NCI-H2081 (cell line): ENCODE results near the gene TBCE.
A peak's percentile ranks its signal among the peaks of the same experiment; 100 is the strongest.

Experiments
- DNase-seq, 2 experiments: peaks; one replicate each; lab custom pipeline; 2025; lab: John Stamatoyannopoulos, UW

Gene TBCE

GRCh38 chr1:235410467-235410866, 43.2 kb downstream of the TBCE start:
- no peak for DNase-seq

DNA sequence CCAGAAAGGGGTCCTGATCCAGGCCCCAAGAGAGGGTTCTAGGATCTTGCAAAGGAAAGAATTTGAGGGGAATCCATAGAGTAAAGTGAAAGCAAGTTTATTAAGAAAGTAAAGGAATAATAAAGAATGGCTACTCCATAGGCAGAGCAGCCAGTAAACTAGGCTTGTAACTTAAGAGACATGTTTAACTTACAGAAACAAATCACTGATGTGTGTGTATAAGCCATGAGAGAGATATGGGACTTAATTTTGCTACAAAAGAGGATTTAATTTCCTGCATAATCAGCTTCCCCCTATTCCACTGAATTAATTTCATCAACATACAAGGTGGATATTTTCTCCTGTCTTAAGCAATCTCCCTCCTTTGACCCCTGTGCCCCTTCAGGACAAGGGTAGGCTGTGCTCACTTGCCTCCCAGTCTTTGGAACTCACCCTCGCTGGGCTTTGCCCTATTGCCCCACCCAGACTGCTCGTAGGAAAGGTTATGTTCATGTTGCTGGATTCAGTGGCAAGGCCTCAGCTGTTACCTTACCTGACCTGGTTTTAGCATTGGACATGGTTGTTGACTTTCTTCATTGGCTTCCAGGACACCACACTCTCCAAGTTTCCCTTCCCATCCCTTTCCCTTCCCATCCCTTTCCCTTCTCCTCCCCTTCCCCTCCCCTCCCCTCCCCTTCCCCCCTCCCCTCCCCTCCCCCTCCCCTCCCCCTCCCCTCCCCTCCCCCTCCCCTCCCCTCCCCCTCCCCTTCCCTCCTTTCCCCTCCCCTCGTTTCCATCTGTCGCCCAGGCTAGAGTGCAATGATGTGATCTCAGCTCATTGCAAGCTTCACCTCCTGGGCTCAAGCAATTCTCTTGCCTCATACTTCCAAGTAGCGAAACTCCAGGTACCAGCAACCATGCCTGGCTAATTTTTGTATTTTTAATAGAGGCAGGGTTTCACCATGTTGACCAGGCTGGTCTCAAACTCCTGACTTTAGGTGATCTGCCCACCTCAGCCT, 44.6 kb downstream of the TBCE start:
- peak in 1 of 2 experiments; percentile 14 for DNase-seq

- peak; percentile 64 to 72 for DNase-seq
Observed at GRCh38 chr1:235415008-235415904, 48.0 kb downstream of the TBCE start.

DNA sequence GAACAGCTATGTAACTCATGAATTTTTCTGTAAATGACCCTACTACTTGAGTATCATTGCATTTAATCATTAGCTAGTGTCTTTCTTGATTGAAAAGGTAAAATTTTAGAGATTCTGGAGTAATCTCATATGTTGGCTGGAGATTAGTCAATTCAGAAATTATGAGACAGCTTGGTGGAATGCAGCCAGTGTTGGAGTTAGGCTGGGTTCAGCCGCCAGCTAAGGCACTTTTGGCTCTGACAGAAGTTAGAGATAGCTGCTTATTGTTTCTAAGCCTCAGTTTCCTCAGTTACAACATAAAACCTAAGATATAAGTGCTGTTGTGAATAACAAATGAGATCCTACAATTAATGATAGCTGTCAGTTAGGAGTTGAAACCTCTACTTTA, 49.4 kb downstream of the TBCE start:
- no peak for DNase-seq

DNA sequence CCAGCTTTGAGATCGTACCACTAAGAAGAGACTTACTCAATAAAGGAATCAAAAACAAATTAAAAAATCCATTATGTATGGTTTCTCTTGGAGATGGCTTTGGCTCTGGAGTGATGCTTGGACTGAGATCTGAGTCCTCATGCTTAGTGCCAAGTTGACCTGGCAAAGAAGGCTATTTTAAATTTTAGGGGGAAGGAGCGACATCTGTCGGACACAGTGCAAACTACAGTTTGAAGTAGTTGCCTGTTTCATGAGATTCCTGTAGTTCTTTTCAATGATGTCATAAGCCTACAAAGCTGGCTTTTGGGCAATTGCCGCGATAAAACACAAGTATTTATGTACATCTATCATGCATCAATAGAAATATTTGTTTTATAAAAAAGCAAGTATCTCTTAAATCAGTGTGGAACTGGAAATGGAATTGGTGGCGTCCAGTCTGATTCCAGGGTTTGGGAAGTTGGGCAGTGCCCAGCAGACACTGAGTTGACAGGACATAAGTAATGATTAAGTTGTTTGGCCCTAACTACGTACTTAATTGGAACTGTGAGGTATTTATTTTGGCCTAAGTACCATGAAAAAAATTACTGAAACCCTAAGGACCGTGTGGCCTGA, 50.0 kb downstream of the TBCE start:
- peak; percentile 55 to 65 for DNase-seq

GRCh38 chr1:235421751-235422150, 54.5 kb downstream of the TBCE start:
- DNase-seq, result no peak

GRCh38 chr1:235423214-235423652, 56.0 kb downstream of the TBCE start:
- DNase-seq, result no peak

DNA sequence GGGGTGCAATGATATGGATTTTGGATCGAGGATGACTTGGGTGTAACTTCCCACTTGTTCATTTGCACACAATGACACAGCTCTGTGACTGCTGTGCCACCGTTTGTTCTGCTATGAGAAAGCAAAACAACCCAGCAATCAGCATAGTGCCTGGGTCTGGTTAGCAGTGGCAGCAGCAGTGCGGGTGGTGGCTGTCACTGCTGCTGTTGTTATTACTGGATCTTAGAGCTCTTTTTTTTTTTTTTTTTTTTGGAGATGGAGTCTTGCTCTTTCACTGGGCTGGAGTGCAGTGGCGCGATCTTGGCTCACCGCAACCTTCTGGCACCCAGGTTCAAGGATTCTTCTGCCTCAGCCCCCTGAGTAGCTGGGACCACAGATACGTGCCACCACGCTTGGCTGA, 56.9 kb downstream of the TBCE start:
- DNase-seq, result peak in 1 of 2 experiments; percentile 10

- no peak for DNase-seq
Observed at GRCh38 chr1:235425357-235425756, 58.1 kb downstream of the TBCE start.

GRCh38 chr1:235426143-235426542, 58.9 kb downstream of the TBCE start:
- DNase-seq, result no peak

DNA sequence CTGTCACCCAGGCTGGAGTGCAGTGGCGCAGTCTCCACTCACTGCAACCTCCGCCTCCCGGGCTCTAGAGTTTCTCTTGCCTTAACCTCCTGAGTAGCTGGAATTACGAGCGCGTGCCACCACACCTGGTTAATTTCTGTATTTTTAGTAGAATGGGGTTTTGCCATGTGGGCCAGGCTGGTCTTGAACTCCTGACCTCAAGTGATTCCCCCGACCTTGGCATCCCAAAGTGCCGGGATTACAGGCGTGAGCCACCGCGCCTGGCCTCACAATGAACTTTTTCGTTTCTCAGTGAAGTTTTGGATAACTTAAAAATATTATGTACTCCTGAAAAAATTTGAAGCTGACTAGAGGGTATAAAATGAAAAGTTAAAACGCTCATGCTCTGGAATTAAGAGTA, 59.5 kb downstream of the TBCE start:
- no peak for DNase-seq

- no peak for DNase-seq
Observed at GRCh38 chr1:235427447-235427846, 60.2 kb downstream of the TBCE start.

GRCh38 chr1:235429143-235429542, 61.9 kb downstream of the TBCE start:
- no peak for DNase-seq

- DNase-seq, result no peak
Observed at GRCh38 chr1:235430991-235431390, 63.8 kb downstream of the TBCE start.

- no peak for DNase-seq
Observed at GRCh38 chr1:235434001-235434400, 66.8 kb downstream of the TBCE start.

DNA sequence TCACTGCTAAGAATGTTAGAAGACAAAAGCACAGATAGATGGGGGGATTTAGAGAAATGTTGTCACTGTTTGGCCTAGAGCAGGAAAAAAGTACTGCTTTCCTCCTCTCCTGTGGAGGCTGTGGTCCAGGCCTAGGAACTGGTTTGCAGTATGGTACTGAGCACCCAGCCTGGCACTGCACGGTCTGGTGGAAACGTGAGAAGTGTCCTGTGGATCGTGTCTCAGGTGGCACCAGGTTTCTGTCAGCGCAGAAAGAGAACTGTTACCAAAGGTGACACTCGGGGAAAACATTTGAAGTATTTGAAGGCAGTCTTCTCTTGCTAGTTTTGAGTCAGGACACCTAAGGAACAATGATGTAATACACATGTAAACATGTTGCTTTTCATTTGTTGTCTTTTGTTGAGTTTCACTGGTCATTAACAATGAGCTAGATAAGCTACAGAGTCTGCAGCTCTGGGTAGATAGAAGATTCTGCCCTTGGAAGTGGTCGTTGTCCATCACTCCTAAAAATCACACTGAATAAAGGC, 74.0 kb downstream of the TBCE start:
- no peak for DNase-seq

DNA sequence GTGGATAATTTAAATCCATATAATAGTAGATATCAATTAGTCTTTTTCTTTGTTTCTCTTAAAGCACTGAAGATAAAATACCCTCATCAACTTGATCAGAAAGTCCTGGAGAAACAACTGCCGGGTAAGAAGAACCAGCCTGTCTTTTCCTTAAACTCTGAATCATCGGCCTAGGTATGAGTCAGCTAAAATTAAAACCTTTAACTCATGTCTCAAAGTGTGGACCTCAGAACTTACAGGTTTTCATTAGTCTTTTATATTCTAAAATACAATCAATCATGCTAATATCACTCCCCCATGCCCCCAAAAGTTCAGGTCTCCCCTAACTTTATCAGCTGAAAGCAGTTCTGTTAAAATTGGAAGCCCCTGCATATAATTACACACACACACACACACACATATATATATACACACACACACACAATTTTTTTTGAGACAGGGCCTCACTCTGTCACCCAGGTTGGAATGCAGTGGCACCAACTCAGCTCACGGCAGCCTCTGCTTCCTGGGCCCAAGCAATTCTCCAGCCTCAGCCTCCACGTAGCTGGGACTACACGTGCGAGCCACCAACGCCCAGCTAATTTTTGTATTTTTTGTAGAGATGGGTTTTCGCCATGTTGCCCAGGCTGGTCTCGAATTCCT, 75.7 kb downstream of the TBCE start:
- DNase-seq, result no peak

DNA sequence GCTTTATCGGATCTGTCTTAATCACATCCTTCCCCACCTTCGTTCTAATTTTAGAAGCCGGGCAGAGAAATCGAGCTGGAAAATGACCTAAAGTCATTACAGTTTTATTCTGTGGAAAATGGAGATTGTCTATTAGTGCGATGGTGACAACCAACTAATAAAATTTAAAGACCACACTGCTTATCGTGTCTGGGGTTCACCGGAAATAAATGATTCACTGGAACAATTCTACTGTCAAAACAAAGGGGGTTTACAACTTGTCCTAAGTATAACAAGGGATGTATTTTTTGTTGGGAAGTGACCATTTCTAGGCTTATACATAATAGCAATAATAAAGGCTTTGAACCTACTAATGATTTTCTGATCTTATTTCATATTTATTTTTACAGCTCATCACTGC, 81.4 kb downstream of the TBCE start:
- no peak for DNase-seq

DNA sequence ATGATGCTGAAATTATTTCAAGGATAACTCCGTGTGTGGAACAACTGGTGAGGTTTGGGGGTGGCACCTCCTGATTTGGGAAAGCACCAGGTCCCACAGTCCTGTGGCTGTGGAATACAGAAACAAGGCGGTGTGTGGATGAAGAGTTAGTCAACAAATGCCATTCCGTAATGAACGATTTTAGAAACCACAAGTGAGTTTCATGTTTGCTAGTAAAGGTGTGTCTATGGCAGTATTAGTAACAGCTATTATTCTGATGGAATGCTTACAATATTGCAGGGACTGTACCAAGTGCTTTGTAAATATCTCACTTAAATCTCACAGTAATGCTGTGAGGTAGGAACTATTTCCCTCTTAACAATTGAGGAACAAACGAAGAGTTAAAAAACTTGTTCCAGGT, 83.2 kb downstream of the TBCE start:
- no peak for DNase-seq

DNA sequence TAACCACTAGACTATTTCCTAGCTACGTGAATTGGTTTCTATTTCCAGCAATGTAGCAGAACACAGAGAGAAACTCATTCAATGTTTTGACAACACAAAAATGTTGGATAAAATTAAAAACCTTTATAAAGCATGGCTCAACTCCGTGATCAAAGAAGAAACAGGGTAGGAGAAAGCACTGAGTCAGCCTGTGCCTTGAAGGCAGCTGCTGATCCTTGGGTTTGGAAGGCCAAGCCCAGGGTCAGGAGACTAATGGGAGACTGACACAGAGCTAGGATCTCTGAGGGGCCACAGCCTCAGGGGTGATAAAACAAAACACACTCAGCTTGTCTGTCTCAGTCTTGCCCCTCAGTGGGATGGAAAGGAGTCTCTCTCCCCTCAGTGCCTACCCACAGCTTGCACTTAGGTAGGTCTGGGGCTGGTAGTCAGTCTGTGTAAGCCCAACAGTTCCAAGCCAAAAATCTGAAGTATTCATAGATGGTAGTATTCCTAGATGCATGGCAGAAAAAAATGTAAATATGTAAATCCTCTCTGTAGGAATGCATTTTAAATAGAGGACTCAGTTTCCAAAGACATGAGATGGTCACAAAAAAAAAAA, 83.8 kb downstream of the TBCE start:
- no peak for DNase-seq

GRCh38 chr1:235454021-235454420, 86.8 kb downstream of the TBCE start:
- no peak for DNase-seq
